OCI-LY1 (cell line): ENCODE results near the gene DAAM1.

Source experiments
- EZH2 ChIP-seq: fragments of 200-600 bp; sonication (generic), shearing (Covaris generic); IDR thresholded peaks from 2 replicates; pipeline ENCODE4 v1.8.0; 2017; ENCODE audit warnings: borderline replicate concordance, mixed run types, mild to moderate bottlenecking, antibody characterized with exemption, low read length, moderate library complexity, mixed read lengths
- TF ChIP-seq, protein P1 (sequence below): fragments of 200-600 bp; sonication (generic), shearing (Covaris generic); IDR thresholded peaks from 2 replicates; pipeline ENCODE4 v1.5.1; 2017; ENCODE audit warnings: mild to moderate bottlenecking, antibody characterized with exemption, low read length, moderate library complexity, mixed read lengths

- TF ChIP-seq, protein P1, sequence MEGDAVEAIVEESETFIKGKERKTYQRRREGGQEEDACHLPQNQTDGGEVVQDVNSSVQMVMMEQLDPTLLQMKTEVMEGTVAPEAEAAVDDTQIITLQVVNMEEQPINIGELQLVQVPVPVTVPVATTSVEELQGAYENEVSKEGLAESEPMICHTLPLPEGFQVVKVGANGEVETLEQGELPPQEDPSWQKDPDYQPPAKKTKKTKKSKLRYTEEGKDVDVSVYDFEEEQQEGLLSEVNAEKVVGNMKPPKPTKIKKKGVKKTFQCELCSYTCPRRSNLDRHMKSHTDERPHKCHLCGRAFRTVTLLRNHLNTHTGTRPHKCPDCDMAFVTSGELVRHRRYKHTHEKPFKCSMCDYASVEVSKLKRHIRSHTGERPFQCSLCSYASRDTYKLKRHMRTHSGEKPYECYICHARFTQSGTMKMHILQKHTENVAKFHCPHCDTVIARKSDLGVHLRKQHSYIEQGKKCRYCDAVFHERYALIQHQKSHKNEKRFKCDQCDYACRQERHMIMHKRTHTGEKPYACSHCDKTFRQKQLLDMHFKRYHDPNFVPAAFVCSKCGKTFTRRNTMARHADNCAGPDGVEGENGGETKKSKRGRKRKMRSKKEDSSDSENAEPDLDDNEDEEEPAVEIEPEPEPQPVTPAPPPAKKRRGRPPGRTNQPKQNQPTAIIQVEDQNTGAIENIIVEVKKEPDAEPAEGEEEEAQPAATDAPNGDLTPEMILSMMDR = no peak
- no peak for TF ChIP-seq EZH2
Measured at GRCh38 chr14:59184396-59184795, 4.1 kb upstream of the DAAM1 start.
